Hematopoietic multipotent progenitor cell treated with erythropoietin and hydrocortisone succinate and interleukin-3 and kit ligand, for 17 days (in vitro differentiated cells): ENCODE results near the gene TMEM253.

Experiments
- DNase-seq: peaks from one replicate; pipeline ENCODE4 v3.0.0-alpha.2; 2015; ENCODE audit warnings: low spot score

TMEM253 gene

GRCh38 chr14:21090940-21091663 lies 9.8 kb upstream of the TMEM253 start:
- DNase-seq: no peak

DNA sequence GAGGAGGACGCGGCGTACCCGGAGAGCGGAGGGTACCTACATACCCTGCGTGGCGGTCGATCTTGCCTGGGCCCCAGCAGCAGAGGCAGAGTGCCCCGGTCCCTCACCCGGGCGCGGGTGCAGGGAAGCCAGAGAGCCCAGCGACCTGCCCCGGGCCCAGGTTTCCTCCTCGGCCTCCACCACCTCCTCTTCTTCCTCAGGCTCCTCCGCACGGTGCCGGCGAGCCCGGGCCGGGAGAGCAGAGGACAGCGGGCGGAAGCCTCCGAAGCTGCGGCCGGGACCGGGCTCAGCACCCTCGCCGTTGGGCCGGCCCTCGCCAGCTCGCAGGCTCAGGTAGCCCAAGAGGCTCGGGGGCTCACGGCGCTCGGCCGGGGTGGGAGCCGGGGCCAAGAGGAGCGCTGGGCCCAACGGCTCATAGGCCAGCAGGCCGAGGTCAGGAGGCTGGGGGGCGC lies 9.0 kb upstream of the TMEM253 start:
- DNase-seq: no peak

GRCh38 chr14:21092273-21093011 lies 8.4 kb upstream of the TMEM253 start:
- DNase-seq: peak; percentile 87

- DNase-seq: no peak
Observed at GRCh38 chr14:21093018-21093417, 7.8 kb upstream of the TMEM253 start.

DNA sequence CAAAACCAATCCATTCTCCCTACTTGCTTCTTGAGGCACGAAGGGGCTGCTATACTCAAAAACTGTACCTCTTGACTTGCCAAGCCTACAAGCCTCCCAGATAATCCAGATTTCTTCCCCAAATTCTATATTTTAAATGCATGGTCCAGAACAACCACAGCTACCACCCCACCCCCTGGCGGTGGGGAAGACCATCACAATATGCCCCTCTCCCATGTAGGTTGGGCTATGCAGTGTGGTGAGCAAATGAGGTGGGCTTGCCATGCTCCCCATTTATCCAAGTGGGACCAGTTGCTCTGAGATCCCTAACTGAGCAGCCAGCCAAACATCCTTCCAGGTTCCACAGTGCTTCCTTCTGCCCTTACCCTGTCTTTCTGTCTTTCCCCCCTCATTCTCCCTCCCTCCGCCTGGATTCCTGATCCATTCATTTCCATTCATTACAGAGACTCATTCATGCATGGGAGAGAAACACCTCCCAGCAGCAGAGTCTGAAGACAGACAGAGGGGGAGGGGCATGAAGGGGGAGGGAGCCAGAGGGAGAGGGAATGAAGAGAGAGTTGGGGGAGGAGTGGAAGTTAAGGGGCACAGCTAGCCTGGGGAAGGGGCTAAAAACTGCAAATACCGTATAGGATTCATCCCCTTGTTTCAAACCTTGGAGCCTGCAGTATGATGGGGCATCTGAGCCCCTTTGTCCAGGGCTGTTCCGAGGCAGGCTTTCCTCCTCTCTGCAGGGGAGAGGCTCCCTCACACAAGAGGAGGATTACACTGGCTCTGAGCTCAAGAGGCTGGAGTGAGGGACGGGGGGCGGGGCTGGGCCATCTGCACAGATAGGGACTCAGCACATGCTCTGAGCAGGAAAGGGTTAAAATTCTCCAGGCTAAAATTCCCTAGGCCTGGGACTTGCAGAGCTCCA lies 6.8 kb upstream of the TMEM253 start:
- no peak for DNase-seq

- no peak for DNase-seq
Observed at GRCh38 chr14:21095430-21096205, 5.2 kb upstream of the TMEM253 start.

- DNase-seq: no peak
Observed at GRCh38 chr14:21096438-21096837, 4.4 kb upstream of the TMEM253 start.

- DNase-seq: no peak
Observed at GRCh38 chr14:21096978-21097635, 3.8 kb upstream of the TMEM253 start.

DNA sequence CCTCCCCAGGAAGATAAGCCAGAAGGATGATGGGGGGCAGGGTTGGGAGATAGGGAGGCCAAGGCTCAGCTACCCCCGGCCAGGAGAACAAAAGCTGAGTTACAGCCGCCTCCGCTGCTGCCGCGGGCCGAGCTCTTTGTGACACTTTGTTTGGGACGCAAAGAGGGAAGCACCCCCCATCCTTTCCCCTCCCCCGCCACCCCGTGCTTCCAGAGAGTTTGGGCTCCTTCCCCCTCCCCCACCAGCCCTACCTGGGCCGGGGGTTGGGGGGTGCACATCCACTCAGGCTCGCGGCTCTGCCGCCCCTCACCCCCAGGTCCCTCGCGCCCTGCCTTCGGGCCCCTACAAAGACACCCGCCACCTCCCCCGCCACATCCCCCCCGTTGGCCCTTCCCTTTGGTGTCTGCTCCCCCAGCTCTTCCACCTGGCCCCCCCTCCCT lies 3.2 kb upstream of the TMEM253 start:
- no peak for DNase-seq

DNA sequence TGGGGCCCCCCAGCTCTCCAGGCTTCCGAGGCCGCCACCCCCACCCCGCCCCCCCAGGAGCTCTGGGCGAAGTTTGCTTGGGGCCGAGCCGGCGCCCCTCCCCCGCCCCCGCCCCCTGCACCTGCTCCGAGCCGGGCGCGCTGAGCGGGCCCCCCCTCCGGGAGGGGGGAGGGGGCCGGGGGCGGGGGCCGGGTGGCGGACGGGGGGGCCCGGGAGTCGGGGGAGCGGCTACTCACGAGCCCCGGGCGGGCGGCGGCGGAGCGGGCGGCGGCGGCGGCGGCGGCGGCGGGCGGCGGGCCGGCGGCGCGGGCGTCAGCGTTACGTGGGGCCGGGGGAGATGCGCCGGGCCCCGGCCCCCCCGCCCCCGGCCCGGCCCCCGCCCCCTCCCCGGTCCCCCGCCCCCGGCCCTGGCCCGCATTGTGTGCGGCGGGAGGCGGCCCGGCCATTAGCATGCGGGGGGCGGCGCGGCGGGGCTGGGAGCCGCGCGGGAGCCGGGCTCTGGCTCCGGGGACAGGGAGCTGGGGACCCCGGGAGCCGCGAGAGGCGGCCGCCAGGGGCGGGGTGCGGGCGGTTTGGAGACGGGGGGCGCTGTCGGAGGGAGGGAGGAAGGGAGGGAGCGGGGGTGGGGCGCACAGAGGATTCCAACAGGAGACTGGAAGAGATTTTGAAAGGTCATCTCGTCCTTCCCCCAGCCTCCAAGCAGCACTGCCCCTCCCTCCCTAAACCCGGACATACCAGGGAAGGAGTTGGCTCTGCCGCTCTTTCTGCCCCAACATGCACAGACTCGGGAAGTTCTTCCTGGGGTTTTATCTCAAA lies 2.6 kb upstream of the TMEM253 start, which contains the start of gene ZNF219:
Gene ZNF219, minus strand, starts transcription at position 580 of the 816 bp plus-strand sequence. CDS start 5,064 bp downstream, outside the sequence.
- peak; percentile 50 for DNase-seq

GRCh38 chr14:21098892-21099595 lies 1.8 kb upstream of the TMEM253 start:
- no peak for DNase-seq

DNA sequence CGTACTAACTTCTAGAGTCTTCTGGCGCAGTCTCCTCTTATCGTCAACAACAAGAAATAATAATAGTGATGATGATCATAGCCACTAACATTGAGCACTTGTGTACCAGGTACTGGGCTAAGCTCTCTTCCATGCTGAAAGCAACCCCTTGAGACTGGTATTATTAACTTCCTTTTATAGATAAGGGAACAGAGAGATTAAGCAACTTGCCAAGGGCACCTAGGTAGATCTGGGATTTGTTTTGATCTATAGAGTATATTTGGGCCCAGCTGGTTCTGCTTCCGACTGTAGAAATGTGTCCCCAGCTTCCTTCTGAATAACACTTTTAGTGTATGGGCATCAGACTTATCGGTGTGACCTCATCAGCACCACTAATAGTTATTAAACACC lies 1.3 kb upstream of the TMEM253 start:
- DNase-seq: no peak

GRCh38 chr14:21101802-21102413 lies 1.0 kb downstream of the TMEM253 start:
- no peak for DNase-seq

DNA sequence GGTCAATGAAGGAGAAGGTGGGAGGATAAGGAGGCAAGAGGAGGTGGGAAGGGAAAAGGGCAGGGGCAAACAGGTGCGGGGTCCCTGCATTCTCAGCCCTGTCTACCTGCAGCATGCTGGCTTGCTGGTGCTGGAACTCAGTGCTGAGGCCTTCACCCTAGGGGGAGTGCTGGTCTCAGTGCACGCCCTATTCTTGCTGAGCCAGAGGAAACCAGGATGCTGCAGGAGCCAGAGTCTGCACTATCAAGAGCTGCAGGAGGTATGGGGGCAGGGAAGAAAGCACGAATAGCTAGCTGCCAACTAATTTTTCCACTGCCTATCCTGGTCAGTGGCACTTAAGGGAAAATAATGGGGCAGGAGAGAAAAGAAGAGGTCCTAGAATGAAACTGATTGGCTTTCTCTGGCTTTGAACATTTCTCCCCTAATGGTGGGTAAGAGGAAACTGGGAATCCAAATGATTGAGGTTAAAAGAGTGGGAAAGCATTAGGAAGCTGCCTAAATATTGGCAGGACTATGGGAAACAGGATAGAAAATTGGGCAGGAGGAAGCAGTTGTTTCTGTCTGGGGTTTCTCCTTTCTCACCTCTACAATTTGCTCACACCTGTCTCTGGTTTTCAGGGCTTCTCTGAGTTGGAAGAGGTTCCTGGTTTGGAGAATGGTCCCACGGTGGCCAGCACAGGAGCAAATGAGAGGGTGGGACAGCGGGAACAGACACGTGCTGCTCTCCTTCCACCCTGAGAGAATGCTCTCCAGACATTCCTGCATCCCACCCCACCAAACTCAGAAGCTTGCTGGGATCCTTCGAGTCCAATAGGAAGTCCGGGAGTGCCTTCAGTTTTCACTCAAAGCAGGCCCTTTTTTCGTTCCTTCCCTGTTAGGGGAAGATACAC lies 1.9 kb downstream of the TMEM253 start:
- DNase-seq: peak; percentile 36

- DNase-seq: no peak
Observed at GRCh38 chr14:21103411-21103709, 2.5 kb downstream of the TMEM253 start.

DNA sequence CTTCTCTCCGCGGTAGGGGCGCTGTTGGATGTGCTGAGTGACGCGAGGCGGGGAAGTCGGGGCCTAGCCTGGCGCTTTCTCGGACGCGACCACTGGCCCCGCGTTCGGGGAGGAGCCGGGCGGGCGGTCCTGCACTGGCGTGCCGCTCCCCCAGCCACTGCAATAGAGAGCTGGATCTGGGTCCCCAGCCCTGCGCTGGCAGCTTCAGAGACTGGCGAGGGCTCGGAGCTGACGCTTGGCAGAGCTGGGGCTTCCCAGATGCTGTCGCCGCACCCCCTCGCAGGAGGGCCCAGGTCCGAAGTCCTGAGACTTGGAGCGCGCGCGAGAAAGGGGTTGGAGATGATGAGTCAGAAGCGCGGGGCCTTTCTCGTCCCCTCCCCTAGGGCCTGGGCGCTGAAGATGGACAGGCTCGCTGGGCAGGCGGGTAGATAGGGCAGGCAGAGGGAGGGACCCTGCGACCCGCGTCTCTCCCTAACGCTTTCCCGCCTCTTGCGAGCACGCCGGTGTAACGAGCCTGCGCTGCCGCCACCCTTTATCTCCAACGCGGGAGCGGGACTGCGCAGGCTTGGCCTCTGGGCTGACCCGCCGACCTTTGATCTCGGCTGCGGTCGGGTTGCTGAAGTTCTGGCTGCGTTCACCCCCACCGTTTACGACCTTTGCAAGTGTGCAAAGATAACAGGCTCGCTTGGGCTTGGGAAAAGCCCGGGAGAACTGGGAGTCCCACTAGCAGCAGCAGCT lies 3.0 kb downstream of the TMEM253 start:
- peak; percentile 94 for DNase-seq

DNA sequence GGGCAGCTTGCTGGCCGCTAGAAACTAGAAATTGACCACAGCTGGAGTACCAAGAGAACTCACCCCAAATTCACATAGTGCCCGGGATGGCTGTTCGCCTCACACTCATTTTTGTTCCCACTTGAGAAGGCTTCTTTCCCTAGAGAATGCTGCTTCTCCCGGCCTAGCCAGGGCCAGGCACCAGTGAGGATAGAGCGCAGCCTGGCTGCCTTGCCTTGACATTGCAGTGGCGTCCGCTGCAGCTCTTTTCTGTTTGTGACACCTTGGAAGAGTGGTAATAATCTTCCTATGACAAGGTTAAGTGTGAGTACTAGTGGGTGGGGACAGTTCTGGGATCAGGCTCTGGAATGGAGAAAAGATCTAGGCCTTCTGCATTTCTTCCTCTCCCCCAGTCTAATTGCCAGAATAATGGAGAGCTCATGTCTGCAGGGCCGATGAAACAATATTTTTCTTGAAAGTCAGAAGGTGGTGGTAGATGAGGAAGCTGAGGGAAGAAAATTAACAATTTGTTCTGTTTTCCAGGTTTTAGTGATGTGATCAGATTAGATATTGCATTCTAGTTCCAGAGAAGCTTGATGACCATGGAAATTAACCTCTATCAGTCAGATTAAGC lies 3.7 kb downstream of the TMEM253 start:
- peak; percentile 72 for DNase-seq
